Esophagus muscularis mucosa (tissue), 4 donors: ENCODE results near the gene CNTNAP1. TPM values are rescaled to one million over a fixed set of nuclear protein-coding genes. Genes with fewer than 3 reads are reported as not detected.

Experiments
- DNase-seq: peaks from one replicate; pipeline ENCODE4 v3.0.0-alpha.2; 2017; ENCODE audit errors: extremely low spot score
- H3K27ac ChIP-seq, 4 donors: fragments of 200-600 bp; sonication (generic); replicated peaks in 1 of 4; 1 replicate in 3 of 4; 2 replicates in 1 of 4; pipeline ENCODE4 v1.5.1; 2016 to 2019; ENCODE audit warnings: mild to moderate bottlenecking in 1 of 4
- H3K27me3 ChIP-seq, 4 donors: fragments of 200-600 bp; sonication (generic); one replicate each; pipeline versions ENCODE4 v1.5.1 to v1.6.0; 2016 to 2019
- H3K36me3 ChIP-seq, 4 donors: fragments of 200-600 bp; sonication (generic); one replicate each; pipeline ENCODE4 v1.5.1; 2016 to 2019
- H3K4me1 ChIP-seq, 4 donors: fragments of 200-600 bp; sonication (generic); one replicate each; pipeline ENCODE4 v1.5.1; 2016 to 2019
- H3K4me3 ChIP-seq, 4 donors: fragments of 200-600 bp; sonication (generic); 1 replicate in 2 of 4; 2 replicates in 2 of 4; pipeline ENCODE4 v1.5.1; 2016 to 2019; ENCODE audit warnings: mild to moderate bottlenecking in 4 of 4, moderate library complexity in 1 of 4
- H3K9me3 ChIP-seq, 4 donors: fragments of 200-600 bp; sonication (generic); 1 replicate in 3 of 4; 2 replicates in 1 of 4; pipeline ENCODE4 v1.5.1; 2016 to 2019
- CTCF ChIP-seq, 3 experiments: fragments of 200-600 bp in 2 of 3; fragments of 450-650 bp in 1 of 3; sonication (generic) in 2 of 3; IDR thresholded peaks; one replicate each; pipeline ENCODE4 v1.5.1; 2017 to 2019; ENCODE audit warnings: antibody characterized with exemption in 3 of 3, mild to moderate bottlenecking in 2 of 3, moderate library complexity in 1 of 3
- EP300 ChIP-seq: sonication (generic); formaldehyde crosslinking; IDR thresholded peaks from one replicate; pipeline ENCODE4 v1.6.1; 2017; ENCODE audit warnings: antibody characterized with exemption
- POLR2A ChIP-seq: fragments of 450-650 bp; IDR thresholded peaks from one replicate; pipeline ENCODE4 v1.6.1; 2017; ENCODE audit warnings: antibody characterized with exemption, moderate library complexity, mild to moderate bottlenecking, low read depth
- POLR2AphosphoS5 ChIP-seq, 2 donors: sonication (generic); formaldehyde crosslinking; IDR thresholded peaks; one replicate each; pipeline ENCODE4 v1.6.1; 2017; ENCODE audit warnings: antibody characterized with exemption in 2 of 2
- WGBS: methylation state at CpG from one replicate; pipeline ENCODE4 v1.1.5; 2018; 5-methylcytosine and 5-hydroxymethylcytosine counted together
- intact Hi-C: fragments of 100-400 bp; cut with DNase I; formaldehyde crosslinking; loops from one replicate; pipeline ENCODE4 v1.15.1; 2023
- total RNA-seq, 4 donors: library from RNA; depleted of rRNA; stranded (reverse); fragments of >200 nt; gene quantifications; one replicate each; pipeline versions ENCODE4 v1.1.0 to v1.2.1, GENCODE V29; 2016

CNTNAP1 gene
- total RNA-seq, 4 donors from 2014 or later = 4.7 to 13.2 (median 6.2) TPM

- intact Hi-C loops = no loop called here
- H3K4me1 ChIP-seq = peaks cover 68 to 90% (median 85%) of the 10 kb centered on the region in 4 donors
- peak overlapping the region; percentile 96 to 99 (median 98) for H3K27ac ChIP-seq
- TF ChIP-seq POLR2A (no peak), POLR2AphosphoS5 (IDR thresholded peaks at IDR 0.05) (peak in 1 of 2 donors; percentile 79)
- H3K27me3 ChIP-seq = no peaks in the 10 kb centered on the region
- peak; percentile 100 for DNase-seq
- peak overlapping the region; percentile 77 to 93 (median 90) for H3K4me3 ChIP-seq
- H3K36me3 ChIP-seq = peaks cover 3 to 15% (median 15%) of the 10 kb centered on the region in 4 donors
- no peaks in the 10 kb centered on the region for H3K9me3 ChIP-seq
- WGBS = 2% methylated on average over 28 of the region's 33 CpGs
Observed at GRCh38 chr17:42677012-42677857, 5.1 kb upstream of the CNTNAP1 start.

DNA sequence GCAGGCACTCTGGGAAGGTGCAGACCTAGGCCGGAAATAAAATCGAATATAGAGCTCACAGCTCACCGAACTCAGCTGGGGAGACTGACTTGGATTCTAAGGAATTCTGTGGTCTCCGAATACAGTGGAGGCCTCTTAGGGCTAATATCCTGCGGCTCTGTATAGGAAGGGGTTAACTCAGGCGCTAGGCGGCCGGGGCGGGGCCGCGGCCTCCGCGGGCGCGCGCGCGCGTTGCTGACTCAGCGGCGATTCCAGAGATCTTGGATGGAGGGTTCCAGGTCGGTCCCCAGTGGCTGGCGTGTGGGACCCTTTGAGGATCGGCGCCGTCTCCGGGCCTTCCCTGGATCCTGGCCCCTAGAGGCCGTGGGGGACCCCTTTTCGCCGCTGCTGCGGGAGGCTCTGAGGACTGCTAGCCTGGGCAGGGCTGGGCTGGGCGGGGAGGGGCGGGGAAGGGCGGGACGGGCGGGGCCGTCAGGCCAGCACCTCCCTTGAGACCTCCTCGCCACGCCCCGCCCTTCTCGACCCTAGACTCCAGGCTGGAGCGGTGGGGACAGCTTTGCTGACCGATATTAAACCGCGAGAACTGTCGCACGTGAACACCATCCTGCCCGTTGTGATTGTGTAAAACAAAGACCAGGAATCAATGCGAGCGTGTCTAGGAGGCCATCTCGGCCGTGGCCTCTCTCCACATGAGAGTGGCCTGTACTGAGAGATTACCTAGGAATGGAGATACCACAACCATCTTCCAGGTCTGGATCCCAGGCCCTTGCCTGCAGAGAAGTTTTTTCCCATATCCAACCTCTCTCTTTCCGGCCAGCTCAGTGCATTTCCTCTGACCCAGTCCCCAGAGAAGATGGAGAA lies 4.2 kb upstream of the CNTNAP1 start:
- DNase-seq = peak; percentile 95
- H3K27ac ChIP-seq = peak overlapping the region; percentile 96 to 99 (median 98)
- no peaks in the 10 kb centered on the region for H3K9me3 ChIP-seq
- H3K36me3 ChIP-seq = peaks cover 0 to 6% (median 5%) of the 10 kb centered on the region in 4 donors
- TF ChIP-seq POLR2AphosphoS5 (IDR thresholded peaks at IDR 0.05) = peak; percentile 68 to 76
- no peak for TF ChIP-seq EP300
- peak overlapping the region; percentile 77 to 93 (median 88) for H3K4me3 ChIP-seq
- peaks cover 72 to 90% (median 88%) of the 10 kb centered on the region in 4 donors for H3K4me1 ChIP-seq
- H3K27me3 ChIP-seq = no peaks in the 10 kb centered on the region
- WGBS = under 1% methylated on average over 16 of the region's 53 CpGs
- intact Hi-C loops = loop anchor here (2.0 kb wide), 2 partner anchors 69 to 99 kb away; partner anchors contain the start of genes RETREG3 and TUBG1

DNA sequence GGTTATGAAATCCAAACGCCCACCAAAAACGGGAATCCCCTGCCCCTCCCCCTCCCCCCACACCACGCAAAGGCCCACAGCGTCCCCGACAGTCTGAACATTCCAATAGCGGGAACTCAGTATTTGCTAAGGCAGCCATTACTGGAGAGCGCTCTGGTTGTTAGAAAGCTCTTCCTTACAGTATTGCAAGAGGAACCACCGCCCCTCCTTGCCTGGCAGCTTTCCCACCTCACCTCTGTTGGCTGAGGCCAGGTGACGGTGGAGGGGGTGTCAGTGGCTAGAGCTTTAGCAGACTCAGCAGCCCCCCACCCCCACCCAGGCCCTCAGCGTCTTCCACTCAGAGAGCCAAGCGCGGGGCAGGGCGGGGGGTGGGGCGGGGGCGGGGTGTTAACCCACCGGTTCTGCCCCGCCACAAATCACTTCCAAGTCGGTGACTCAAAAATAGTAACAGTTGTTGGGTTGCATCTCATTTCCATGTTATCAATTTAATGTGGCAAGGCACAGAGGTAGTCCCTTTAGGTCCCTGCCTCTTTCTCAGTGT lies 3.3 kb upstream of the CNTNAP1 start:
- peak overlapping the region; percentile 96 to 99 (median 98) for H3K27ac ChIP-seq
- 10% methylated on average over 8 of the region's 18 CpGs for WGBS
- TF ChIP-seq POLR2A = no peak
- TF ChIP-seq EP300 = peak; percentile 7
- no peak for TF ChIP-seq POLR2AphosphoS5 (IDR thresholded peaks at IDR 0.05)
- TF ChIP-seq CTCF (IDR thresholded peaks at IDR 0.05) = no peak
- no peaks in the 10 kb centered on the region for H3K36me3 ChIP-seq
- peaks cover 73 to 90% (median 88%) of the 10 kb centered on the region in 4 donors for H3K4me1 ChIP-seq
- H3K27me3 ChIP-seq = no peaks in the 10 kb centered on the region
- no peaks in the 10 kb centered on the region for H3K9me3 ChIP-seq
- DNase-seq = no peak
- intact Hi-C loops = loop anchor here (2.0 kb wide), 2 partner anchors 70 to 100 kb away; partner anchors contain the start of genes RETREG3 and TUBG1
- H3K4me3 ChIP-seq = peak overlapping the region; percentile 77 to 93 (median 88)

- Histone ChIP-seq H3K27ac (peak overlapping the region; percentile 96 to 99 (median 98)), H3K4me3 (peak overlapping the region; percentile 77 to 93 (median 88)), H3K27me3 (no peaks in the 10 kb centered on the region), H3K9me3 (no peaks in the 10 kb centered on the region), H3K36me3 (peaks cover 0 to 3% (median 0%) of the 10 kb centered on the region in 4 donors), H3K4me1 (peaks cover 70 to 90% (median 88%) of the 10 kb centered on the region in 4 donors)
- no peak for DNase-seq
- intact Hi-C loops = loop anchor here (2.0 kb wide), 2 partner anchors 71 to 101 kb away; partner anchors contain the start of genes RETREG3 and TUBG1
- TF ChIP-seq POLR2A (no peak), CTCF (IDR thresholded peaks at IDR 0.05) (peak; percentile 88 to 95 (median 93)), POLR2AphosphoS5 (IDR thresholded peaks at IDR 0.05) (peak; percentile 49), EP300 (no peak)
- WGBS = 6% methylated on average over 12 of the region's 78 CpGs
Observed at GRCh38 chr17:42679492-42680330, 2.6 kb upstream of the CNTNAP1 start.
